GM21825 (cell line): ENCODE measurements around the gene PLCG1.
"Not testable (repeated sequence)": the region's sequence is repeated elsewhere in the genome, so short reads cannot be mapped to it uniquely, and the experiment has no call there.

Experiments
- ATAC-seq: cut with Tn5 transposase; IDR thresholded peaks from one replicate; pipeline ENCODE4 v1.9.1; 2021; ENCODE audit warnings: mild to moderate bottlenecking, moderate library complexity; ENCODE audit not compliant: unreplicated experiment

The PLCG1 gene

DNA sequence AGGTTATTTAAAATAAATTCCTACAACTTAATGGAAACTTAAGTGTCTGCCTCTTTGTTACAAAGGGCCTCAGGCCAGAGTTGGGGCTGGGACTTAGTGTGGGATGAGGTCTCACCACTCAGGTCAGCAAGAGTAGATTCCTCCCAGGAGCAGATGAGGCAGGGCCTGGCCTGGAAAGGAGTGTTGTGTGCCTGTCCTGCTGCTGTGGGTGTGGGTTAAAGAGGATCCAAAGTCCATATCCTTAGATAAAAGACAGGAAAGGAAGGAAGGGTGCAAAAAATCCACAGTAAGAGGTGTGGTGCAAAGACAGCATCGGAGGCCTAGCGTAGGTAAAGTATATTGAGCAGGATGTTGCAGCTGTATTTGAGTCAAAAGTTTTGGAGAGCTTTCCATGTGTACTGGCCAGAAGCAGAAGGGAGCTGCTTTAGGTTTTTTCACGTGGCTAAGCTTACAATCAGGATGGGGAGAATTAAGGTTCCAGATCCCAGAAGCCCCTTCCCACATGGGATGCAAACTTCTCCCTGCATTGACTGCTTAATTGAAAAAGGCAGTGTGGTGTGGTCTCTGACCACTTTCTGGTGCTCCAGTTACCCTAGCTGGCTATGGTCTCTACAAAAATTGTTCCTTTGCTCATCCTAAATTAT, 12.8 kb upstream of the PLCG1 start:
- ATAC-seq = no peak

- no peak for ATAC-seq
These were observed 11.5 kb upstream of the PLCG1 start for GRCh38 chr20:41125530-41126457.

DNA sequence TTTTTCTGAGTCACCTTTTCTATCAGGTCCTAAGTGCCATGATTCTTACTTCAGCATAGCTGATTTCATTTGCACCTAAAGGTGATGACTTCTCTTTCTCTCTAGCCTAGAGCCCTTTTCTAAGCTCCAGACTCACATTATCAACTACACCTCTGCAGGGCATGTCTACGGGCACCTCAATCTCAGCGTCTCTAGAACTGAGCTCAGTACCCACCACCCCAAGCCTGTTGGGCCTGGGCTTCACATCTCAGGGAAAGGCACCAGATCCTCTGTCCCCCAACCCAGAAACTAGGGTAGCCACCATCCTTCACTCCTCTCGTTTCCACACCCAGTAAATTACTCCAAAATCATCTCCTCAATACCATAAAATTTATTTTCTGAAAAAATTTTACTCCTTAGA, 10.6 kb upstream of the PLCG1 start:
- ATAC-seq = no peak

DNA sequence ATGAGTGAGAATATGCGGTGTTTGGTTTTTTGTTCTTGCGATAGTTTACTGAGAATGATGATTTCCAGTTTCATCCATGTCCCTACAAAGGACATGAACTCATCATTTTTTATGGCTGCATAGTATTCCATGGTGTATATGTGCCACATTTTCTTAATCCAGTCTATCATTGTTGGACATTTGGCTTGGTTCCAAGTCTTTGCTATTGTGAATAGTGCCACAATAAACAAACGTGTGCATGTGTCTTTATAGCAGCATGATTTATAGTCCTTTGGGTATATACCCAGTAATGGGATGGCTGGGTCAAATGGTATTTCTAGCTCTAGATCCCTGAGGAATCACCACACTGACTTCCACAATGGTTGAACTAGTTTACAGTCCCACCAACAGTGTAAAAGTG, 9.0 kb upstream of the PLCG1 start:
- not testable (repeated sequence) for ATAC-seq

DNA sequence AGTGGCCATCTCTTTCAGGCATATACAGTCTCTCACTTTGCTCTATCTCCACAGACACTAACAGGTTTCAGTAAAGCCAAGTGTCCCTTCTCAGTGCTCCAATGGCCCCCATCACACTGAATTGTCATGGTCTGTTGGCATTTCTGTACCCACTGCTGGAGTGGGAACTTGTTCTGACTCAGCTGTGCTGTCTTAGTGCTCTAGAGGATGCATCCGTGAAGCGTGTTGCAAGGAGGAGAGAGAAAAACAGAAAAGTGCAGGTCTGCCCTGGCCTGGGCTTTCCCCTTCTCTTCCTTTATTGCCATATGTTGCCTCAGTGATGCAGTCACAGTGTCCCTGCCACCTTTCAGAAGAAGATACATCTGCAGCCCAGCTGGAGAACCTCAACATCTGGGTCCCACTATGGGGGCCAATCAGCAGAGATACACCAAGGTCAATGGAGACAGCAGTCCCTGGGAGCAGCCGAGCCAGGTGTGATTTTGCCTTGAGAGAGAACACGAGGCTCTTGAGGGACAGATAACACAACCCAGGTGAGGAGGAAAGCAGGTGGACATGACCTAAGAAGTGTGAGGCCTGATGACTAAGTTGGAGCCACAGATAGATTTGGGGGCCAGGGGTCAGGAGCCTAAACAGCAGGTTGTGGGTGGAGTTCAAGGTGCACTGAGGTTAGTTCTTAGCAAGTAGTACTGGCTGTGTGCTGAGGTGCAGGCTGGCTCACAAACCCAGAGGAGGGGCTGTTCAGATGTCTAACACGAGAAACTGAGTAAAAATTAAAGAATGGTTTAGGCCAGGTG, 5.6 kb upstream of the PLCG1 start:
- no peak for ATAC-seq

- not testable (repeated sequence) for ATAC-seq
These were observed 5.0 kb upstream of the PLCG1 start for GRCh38 chr20:41132388-41132775.

DNA sequence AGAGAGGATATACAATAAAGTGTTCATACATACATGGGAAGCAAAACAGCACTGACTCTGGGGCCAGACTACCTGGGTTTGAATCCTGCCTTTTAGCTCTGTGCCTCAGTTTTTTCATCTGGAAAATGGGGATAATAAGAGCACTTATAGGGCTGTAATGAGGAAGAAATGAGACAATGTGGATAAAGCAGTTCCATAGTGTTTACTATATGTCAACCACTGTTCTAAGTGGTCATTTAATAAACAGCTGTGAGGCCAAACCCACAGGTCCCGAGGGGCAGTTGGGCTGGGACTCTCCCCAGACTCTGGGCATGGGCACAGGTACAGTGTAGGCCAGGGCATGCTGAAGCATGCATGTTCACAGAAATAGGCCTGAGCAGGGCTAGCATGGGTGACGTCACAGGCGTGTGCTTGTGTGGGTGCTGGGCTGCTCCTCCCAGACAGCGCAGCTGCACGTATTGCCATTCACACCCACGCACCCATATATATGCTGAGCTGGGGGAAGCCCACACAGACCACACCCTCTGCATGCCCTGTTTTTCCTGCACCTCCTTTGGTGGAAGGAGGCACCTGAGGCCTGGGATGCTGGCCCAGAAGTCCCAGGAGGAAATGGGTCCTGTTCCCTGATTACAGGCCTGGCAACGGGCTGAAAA, 3.5 kb upstream of the PLCG1 start:
- peak; percentile 40 for ATAC-seq

- ATAC-seq = no peak
These were observed 2.8 kb upstream of the PLCG1 start for GRCh38 chr20:41134362-41135186.

DNA sequence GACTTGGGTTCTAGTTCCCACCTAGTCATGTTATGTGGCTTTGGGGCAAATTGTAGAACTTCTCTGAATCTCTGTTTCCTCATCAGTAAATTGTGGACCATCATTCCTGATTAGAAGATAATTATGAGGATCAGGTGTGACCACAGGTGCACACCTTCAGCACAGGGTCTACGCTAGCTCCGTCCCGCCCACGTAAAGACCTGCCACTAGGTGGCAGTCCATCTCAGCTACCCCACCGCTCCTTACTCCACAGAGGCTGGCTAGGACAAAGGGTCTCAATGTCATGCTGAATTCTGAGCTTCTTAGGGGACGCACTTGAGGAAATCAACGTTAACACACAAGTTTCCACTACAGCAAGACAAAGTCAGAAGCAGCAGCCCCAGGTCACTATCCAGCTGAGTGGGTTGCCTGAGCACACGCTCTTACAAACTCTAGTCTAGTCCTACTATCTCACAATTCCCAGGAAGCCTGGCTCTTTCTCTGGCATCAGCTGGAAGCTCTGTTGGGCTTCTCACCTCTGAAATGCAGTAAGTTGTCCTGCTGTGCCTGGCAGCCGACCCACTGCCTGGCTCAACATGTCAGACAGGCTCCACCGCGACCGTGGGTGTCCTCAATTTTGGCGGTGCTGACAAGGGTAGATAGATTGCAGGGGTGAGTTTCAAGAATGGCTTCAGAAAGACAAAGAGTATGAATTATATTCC, 2.0 kb upstream of the PLCG1 start:
- no peak for ATAC-seq

DNA sequence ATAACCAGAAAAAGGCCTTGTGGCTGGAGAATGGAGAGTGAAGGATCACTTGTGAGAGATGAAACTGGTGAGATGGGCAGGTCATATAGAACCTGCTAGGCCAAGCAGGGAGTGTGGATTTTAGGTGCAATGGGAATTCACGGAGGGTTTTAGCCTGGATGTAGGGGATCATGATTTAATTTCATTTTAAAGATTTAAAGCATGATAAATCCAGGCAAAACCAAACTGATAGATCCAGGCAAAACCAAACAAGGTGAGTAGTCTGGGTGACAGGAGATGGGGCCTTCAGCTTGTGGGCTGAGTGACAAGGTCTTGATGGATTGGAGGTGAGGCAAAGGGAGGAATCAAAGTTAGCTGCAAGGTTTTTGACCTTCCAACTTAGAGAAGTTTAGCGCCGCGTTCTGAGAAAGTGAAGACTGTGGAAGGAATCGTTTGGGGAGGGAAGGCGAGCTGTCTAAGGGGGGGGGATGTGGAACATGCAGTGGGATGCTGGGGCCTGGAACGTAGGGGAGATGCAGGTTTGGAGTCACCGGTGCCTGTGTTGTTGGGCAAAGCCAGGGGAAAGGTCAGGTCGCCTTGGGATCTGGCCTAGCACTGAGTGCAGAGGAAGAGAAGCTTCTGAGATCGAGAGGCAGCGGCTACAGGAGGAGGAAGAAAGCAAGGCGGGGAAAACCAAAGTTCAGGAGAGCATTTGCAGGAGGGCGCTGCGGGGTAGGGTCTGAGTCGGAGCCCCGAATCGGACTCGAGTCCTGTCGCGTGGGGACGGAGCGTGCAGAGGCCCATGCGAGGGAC, 1.3 kb upstream of the PLCG1 start:
- ATAC-seq = no peak

GRCh38 chr20:41137614-41138474, 501 bp downstream of the PLCG1 start:
- peak; percentile 16 for ATAC-seq

DNA sequence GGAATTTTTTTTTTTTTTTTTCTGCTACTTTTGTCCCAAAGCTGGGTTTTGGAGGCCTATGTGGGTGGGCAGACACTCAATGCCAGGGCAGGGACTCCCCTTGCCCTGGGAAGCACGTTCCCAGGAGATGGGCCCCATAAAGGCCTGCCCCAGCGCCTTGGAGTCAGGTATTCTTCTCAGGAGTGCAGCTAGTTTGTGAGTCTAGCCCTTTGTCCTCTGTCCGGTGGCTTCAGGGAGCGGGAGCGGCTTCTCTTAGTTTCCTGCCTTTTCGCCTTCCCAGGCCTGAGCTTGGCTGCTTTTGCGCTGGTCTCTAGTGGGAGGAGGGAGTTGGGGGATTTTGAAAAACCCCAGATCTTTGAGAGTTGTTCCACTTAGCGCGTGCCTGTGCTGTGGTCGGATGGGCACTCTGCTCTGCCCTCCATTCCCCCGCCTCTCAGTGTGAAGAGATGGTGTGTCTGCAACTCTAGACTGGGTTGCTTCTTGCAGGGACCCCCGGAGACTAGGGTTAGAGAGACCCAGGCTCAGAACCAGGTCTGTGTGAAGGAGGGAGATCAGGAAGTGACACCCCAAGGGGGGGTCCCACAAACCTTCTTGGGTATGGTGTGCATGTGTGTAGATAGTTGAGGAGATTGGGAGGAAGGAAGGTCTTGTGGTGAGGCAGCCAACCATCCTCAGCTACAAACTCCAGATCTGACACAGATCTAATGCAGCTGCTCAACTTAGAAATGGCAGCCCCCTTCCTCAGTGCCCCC, 1.3 kb downstream of the PLCG1 start:
- no peak for ATAC-seq

GRCh38 chr20:41139227-41140093, 2.1 kb downstream of the PLCG1 start:
- ATAC-seq = no peak

- no peak for ATAC-seq
These were observed 3.1 kb downstream of the PLCG1 start for GRCh38 chr20:41140226-41141133.

DNA sequence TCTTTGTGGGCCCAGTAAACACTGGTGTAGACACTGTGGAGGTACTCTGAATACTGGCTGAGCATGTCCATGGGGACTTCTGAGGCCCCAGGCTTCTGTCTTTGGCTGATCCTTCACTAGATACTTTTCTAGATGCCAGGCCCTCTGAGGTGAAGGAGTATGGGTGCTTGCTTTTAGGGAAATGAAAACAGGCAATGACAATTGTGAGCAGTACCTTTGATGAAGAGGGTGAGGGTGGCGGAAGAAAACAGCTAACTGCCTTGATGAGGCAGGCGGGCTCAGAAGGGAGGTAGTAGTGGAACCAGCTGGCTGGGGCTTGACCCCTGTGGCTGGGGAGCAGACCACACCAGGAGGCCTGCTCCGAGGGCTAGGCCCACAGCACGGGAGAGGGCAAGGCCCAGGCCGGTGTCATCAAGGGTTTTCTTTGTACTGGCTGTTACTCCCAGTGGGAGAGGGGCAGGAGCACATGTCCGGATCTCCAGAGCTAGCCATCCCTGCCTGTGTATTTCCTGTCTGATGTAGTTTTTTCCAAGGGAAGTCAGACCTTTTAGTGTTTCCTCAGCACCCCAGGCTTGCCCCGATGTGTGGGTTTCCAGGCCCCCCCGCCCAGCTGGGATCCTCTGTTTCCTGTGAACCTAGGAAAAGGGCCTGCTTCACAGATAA, 3.9 kb downstream of the PLCG1 start:
- no peak for ATAC-seq
